ENCODE measurements around the gene PGM1. TPM values are rescaled to one million over a fixed set of nuclear protein-coding genes. Genes with fewer than 3 reads are reported as not detected.

PGM1 gene
- total and polyA plus RNA-seq, 9 donors: 33.5 to 105 (median 50.4) TPM

GRCh38 chr1:63555480-63555879 is 37.7 kb upstream of the PGM1 start:
- TF ChIP-seq CTCF (IDR thresholded peaks at IDR 0.05): no peak
- no peak for DNase-seq
- Histone ChIP-seq H3K9me3 (no peaks in the 10 kb centered on the region), H3K36me3 (no peaks in the 10 kb centered on the region), H3K4me1 (ENCODE audit: insufficient read depth) (no peaks in the 10 kb centered on the region), H3K4me3 (no peak overlapping the region), H3K27ac (no peak overlapping the region), H3K27me3 (no peaks in the 10 kb centered on the region)
- intact Hi-C loops (cut with DNase I): no loop called here

GRCh38 chr1:63557365-63557987 is 35.7 kb upstream of the PGM1 start:
- 81 to 84% (median 82%) methylated on average over 6 of the region's 6 CpGs for WGBS, 3 donors
- H3K9me3 ChIP-seq: no peaks in the 10 kb centered on the region
- no peaks in the 10 kb centered on the region for H3K27me3 ChIP-seq
- no peak overlapping the region for H3K27ac ChIP-seq
- no peak overlapping the region for H3K4me3 ChIP-seq
- TF ChIP-seq CTCF (IDR thresholded peaks at IDR 0.05): no peak
- TF ChIP-seq EP300 (IDR thresholded peaks at IDR 0.05): no peak
- no peak for TF ChIP-seq POLR2A (IDR thresholded peaks at IDR 0.05)
- no peaks in the 10 kb centered on the region for H3K36me3 ChIP-seq
- H3K4me1 ChIP-seq (ENCODE audit: insufficient read depth): no peaks in the 10 kb centered on the region
- intact Hi-C loops (cut with DNase I): no loop called here
- DNase-seq: no peak

GRCh38 chr1:63559357-63559756 is 33.9 kb upstream of the PGM1 start:
- intact Hi-C loops (cut with DNase I): no loop called here
- Histone ChIP-seq H3K9me3 (no peaks in the 10 kb centered on the region), H3K4me1 (ENCODE audit: insufficient read depth) (no peaks in the 10 kb centered on the region), H3K27ac (no peak overlapping the region), H3K4me3 (no peak overlapping the region), H3K27me3 (no peaks in the 10 kb centered on the region), H3K36me3 (no peaks in the 10 kb centered on the region)
- TF ChIP-seq EP300 (IDR thresholded peaks at IDR 0.05) (no peak), POLR2A (IDR thresholded peaks at IDR 0.05) (no peak), CTCF (IDR thresholded peaks at IDR 0.05) (no peak)
- 96 to 100% (median 99%) methylated on average over 2 of the region's 2 CpGs for WGBS, 3 donors
- no peak for DNase-seq

- H3K27ac ChIP-seq: no peak overlapping the region
- no peak for DNase-seq
- no peak for TF ChIP-seq EP300 (IDR thresholded peaks at IDR 0.05)
- no peak for TF ChIP-seq CTCF (IDR thresholded peaks at IDR 0.05)
- TF ChIP-seq POLR2A (IDR thresholded peaks at IDR 0.05): no peak
- no peaks in the 10 kb centered on the region for H3K36me3 ChIP-seq
- no peaks in the 10 kb centered on the region for H3K4me1 ChIP-seq (ENCODE audit: insufficient read depth)
- H3K4me3 ChIP-seq: no peak overlapping the region
- no peaks in the 10 kb centered on the region for H3K9me3 ChIP-seq
- intact Hi-C loops (cut with DNase I): no loop called here
- H3K27me3 ChIP-seq: no peaks in the 10 kb centered on the region
Measured at GRCh38 chr1:63563745-63564144, 29.5 kb upstream of the PGM1 start.
